ENCODE measurements around the gene GMDS.

The GMDS gene

DNA sequence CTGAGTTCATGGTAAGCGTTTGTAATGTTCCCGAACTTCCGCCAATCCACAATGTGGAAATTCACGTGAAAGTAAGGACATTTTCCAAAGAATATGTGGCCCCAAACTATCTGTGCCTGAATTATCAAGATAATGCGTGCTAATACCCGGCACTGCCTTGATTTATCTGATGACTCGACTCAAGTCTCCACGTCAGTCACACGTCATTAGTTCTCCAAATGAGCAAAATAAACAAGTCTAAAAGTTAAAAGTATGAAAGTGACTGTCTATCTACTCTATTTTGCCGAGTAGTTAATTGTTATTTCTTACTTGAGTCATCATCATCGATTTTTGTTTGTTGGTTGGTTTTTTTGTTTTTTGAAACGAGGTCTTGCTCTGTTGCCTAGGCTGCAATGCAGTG lies 657.4 kb downstream of the GMDS start:
- no peak for DNase-seq (ENCODE audit: low read depth)
- H3K4me3 ChIP-seq (ENCODE audit: low read length) = no peak overlapping the region
- TF ChIP-seq, protein P1, sequence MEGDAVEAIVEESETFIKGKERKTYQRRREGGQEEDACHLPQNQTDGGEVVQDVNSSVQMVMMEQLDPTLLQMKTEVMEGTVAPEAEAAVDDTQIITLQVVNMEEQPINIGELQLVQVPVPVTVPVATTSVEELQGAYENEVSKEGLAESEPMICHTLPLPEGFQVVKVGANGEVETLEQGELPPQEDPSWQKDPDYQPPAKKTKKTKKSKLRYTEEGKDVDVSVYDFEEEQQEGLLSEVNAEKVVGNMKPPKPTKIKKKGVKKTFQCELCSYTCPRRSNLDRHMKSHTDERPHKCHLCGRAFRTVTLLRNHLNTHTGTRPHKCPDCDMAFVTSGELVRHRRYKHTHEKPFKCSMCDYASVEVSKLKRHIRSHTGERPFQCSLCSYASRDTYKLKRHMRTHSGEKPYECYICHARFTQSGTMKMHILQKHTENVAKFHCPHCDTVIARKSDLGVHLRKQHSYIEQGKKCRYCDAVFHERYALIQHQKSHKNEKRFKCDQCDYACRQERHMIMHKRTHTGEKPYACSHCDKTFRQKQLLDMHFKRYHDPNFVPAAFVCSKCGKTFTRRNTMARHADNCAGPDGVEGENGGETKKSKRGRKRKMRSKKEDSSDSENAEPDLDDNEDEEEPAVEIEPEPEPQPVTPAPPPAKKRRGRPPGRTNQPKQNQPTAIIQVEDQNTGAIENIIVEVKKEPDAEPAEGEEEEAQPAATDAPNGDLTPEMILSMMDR (IDR thresholded peaks at IDR 0.05; ENCODE audit: insufficient read depth, low read depth, low read length, missing control alignments) = no peak

DNA sequence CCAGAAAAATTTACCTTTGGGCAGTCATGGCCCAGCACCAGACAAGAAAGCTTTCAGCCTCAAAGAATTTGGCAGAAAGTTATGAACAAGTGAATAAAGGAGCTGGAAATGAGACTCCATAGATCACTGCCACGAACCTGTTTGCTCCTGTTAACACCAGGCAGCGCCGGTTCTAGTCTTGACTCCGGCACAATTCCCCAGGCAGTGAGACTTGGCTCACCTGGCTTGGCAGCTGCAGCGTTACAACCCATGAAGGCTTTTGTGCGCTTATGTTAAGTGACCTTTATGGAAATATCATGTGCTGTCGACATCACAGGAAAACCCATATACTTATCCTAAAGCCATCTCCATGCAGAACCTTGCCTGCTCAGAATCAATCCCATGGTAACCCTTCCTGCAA lies 657.9 kb downstream of the GMDS start:
- DNase-seq (ENCODE audit: low read depth) = no peak
- TF ChIP-seq, protein P1 (IDR thresholded peaks at IDR 0.05; ENCODE audit: insufficient read depth, low read depth, low read length, missing control alignments) = no peak
- no peak overlapping the region for H3K4me3 ChIP-seq (ENCODE audit: low read length)

DNA sequence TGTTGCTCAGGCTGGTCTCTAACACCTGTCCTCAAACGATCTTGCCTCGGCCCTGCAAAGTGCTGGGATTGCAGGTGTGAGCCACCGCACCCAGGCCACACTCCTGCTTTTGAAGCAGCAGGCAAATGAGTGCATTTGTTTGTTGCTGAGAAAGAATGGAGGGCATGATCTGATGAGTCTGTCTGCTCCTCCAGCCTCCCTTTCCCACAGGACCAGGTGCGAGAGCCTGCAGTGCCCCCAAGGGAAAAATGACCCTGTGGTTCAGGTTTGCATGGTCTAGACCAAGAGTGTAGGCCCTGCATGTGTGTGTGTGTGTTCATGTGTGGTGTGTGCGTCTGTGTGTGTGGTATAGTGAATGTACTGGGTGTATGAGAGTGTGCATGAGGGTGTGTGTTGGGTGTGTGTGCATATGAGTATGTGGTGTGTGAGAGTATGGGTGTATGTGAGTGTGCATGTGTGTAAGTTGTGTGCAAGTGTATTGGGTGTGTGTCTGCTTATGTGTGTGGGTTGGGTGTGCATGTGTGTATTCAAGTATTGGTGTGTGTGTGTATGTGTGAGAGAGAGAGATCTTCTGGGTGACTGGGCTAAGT lies 658.4 kb downstream of the GMDS start:
- DNase-seq (ENCODE audit: low read depth) = no peak
- TF ChIP-seq, protein P1 (IDR thresholded peaks at IDR 0.05; ENCODE audit: insufficient read depth, low read depth, low read length, missing control alignments) = no peak
- H3K4me3 ChIP-seq (ENCODE audit: low read length) = no peak overlapping the region

DNA sequence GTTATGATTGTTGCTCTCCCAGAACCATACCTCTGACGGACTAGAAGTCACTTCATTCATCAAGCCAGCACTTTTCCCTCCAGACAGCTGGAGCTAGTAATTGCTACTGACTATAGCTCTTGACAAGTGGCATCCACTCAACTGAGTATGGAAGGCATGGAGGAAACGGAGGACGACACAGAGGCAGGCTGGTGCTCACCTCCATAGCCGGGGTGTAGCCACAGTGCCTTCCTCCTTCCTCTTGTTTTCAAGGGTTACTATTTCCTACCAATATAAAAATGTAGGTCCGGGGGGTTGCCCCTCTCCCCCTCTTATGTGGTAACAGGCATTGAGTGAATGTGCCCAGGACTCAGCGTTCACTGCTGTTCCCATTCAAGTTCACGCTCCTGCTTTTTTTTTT lies 659.1 kb downstream of the GMDS start:
- no peak overlapping the region for H3K4me3 ChIP-seq (ENCODE audit: low read length)
- TF ChIP-seq, protein P1 (IDR thresholded peaks at IDR 0.05; ENCODE audit: insufficient read depth, low read depth, low read length, missing control alignments) = no peak
- no peak for DNase-seq (ENCODE audit: low read depth)

DNA sequence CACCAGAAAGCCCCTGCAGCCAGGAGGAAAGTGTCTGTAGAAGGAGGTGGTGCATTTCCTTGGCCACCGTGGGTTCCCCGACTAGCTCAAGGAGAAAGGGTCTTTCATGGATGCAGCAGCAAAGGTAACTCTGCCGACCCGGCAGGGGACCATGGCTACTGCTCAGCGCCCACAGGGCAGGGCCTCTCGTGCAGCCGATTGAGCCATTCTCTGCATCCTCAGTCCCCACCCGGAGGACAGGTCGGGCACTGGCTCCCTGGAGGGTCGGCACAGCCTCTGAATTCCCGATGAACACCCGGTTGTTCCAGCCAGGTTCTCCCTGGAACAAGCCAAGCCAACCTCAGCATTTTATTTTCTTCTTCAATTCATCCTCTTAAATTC lies 659.7 kb downstream of the GMDS start:
- TF ChIP-seq, protein P1 (IDR thresholded peaks at IDR 0.05; ENCODE audit: insufficient read depth, low read depth, low read length, missing control alignments) = no peak
- DNase-seq (ENCODE audit: low read depth) = no peak
- H3K4me3 ChIP-seq (ENCODE audit: low read length) = no peak overlapping the region

DNA sequence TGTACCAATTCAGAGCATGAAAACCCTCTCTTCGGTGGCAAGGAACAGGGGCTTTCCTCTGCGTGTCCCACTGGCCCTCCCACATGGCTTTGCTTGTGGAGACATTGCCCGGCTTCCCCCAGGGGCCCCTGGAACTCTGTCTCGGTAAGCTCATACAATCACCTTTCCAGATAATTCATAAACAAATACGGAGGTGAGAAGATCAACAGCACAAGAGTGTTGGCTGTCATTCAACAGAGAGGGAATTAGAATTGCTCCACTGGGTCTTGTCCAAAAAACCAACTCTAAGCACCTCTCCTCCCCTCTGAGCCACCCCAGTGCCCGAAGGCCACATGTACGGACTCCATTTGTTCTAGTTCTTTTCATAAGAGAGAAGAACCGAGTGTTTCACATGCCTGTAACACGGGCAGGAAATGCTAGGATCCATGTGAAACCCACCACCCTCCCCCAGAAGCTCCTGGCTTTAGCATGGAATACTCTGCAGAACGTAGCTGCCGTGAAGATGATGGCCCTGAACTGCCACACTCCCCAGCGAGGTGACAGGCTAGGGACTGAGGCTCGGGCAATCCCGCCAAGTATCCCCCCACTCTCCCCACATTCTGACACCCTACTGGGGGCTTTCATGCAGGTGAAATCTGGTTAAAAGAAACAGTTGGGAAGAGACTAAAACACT lies 660.3 kb downstream of the GMDS start:
- TF ChIP-seq, protein P1 (IDR thresholded peaks at IDR 0.05; ENCODE audit: insufficient read depth, low read depth, low read length, missing control alignments) = no peak

DNA sequence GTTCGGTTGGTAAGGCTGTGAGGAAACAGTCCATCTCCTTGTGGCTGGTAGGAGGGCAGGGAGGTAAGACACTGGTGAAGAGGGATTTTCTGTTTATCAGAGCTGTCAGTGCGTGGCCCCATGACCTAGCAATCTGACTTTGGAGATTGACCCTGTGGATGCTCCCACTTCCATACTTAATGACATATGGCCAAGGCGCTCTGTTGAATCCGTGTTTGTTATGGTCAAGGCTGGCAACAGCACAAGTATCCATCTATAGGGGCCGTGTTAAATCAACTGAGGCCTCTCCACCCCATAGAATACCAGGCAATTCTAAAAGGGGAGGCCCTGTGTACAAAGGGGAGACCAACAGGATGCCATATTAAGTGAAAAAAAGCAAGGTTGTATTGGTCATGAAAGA lies 661.3 kb downstream of the GMDS start:
- DNase-seq (ENCODE audit: low read depth) = no peak
- TF ChIP-seq, protein P1 (IDR thresholded peaks at IDR 0.05; ENCODE audit: insufficient read depth, low read depth, low read length, missing control alignments) = no peak
- no peak overlapping the region for H3K4me3 ChIP-seq (ENCODE audit: low read length)

More for the DNA sequence above, 660.3 kb downstream of the GMDS start:
- no peak overlapping the region for H3K4me3 ChIP-seq (ENCODE audit: low read length)
- no peak for DNase-seq (ENCODE audit: low read depth)

Data from epithelial cell of esophagus (primary cell).